Measurements from ENCODE around the gene ZNF644.
"Not testable (repeated sequence)": the region's sequence is repeated elsewhere in the genome, so short reads cannot be mapped to it uniquely, and the experiment has no call there.

ZNF644 gene

DNA sequence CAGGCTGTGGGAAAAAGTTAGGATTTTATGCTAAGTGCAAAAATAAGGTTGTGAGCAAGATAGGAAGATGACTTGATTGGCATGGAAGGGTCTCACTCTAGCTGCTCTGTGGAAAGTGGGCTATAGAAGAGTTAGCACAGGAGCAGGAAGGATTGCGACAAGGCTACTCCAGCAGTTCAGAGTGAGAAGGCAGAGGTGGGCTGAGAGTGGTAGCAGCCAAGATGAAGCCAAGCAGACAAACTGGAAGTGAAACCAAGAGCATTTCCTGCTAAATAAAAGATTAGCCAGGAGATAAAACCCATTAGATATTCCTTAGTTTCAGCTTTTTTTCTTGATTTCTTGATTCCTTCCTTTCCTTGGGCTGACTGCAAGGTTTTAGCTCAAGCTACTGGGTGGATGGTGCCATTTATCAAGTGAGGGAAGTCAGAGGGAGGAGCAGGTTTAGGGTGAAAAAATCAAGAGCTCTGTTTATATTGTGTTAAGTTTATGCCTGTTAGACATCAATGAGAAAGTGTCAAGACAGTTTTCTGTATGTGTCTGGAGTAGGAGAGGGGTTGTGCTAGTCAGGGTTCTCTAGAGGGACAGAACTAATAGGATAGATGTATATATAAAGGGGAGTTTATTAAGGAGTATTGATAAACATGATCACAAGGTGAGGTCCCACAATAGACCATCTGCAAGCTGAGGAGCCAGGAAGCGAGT lies 33.1 kb upstream of the ZNF644 start:
- no peak for TF ChIP-seq CTCF (IDR thresholded peaks at IDR 0.05; ENCODE audit: extremely low read depth, insufficient read depth, missing control alignments)
- in situ Hi-C loops (cut with MboI; ENCODE audit: low pct_unique_long_range_greater_than_20kb, low sequenced_read_pairs, unreplicated experiment): no loop called here
- peak; percentile 32 for DNase-seq (ENCODE audit: low spot score)

GRCh38 chr1:91053630-91054029 lies 31.8 kb upstream of the ZNF644 start:
- DNase-seq (ENCODE audit: low spot score): no peak
- in situ Hi-C loops (cut with MboI; ENCODE audit: low pct_unique_long_range_greater_than_20kb, low sequenced_read_pairs, unreplicated experiment): no loop called here
- no peak for TF ChIP-seq CTCF (IDR thresholded peaks at IDR 0.05; ENCODE audit: extremely low read depth, insufficient read depth, missing control alignments)

DNA sequence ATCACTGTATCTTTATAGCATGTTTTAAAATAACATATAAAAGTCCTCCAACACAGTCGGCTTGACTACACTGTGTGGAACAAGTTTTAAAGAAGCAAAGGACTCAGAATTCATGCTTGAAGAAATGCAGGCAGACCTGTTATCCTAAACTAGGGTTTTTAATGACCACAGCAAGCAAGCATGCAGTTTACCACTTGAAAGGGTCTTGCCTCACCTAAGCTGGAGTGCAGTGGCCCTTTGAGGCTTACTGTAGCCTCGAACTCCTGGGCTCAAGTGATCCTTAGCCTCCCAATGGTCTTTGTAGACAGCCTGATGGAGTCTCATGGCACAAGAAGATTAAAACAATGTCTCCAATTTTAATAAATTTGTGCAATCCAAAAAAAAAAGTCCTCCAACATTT lies 27.7 kb upstream of the ZNF644 start:
- in situ Hi-C loops (cut with MboI; ENCODE audit: low pct_unique_long_range_greater_than_20kb, low sequenced_read_pairs, unreplicated experiment): not testable (repeated sequence)

DNA sequence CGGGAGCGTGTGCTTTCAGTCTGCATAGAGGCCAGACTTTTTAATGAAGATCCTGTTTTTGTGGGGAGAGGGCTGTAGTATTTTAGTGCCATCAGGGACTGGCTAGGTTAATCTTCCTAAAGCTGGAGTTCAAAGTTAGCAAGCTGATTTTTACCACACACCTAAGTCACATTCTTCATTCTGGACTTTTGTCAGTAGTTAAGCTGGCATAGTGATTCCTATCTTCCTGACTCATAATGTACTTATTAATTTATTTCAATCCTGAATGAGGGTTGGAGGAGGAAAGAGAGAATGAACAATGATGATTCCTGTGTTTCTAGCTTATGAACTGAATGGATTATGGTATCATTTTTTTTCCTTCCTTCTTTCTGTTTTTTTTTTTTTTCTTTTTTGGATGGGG lies 24.9 kb upstream of the ZNF644 start:
- in situ Hi-C loops (cut with MboI; ENCODE audit: low pct_unique_long_range_greater_than_20kb, low sequenced_read_pairs, unreplicated experiment): no loop called here
- DNase-seq (ENCODE audit: low spot score): no peak
- no peak for TF ChIP-seq CTCF (IDR thresholded peaks at IDR 0.05; ENCODE audit: extremely low read depth, insufficient read depth, missing control alignments)

More for the DNA sequence above, 27.7 kb upstream of the ZNF644 start:
- DNase-seq (ENCODE audit: low spot score): not testable (repeated sequence)

GRCh38 chr1:91045284-91045683 lies 23.4 kb upstream of the ZNF644 start:
- in situ Hi-C loops (cut with MboI; ENCODE audit: low pct_unique_long_range_greater_than_20kb, low sequenced_read_pairs, unreplicated experiment): no loop called here
- no peak for TF ChIP-seq CTCF (IDR thresholded peaks at IDR 0.05; ENCODE audit: extremely low read depth, insufficient read depth, missing control alignments)
- no peak for DNase-seq (ENCODE audit: low spot score)

- in situ Hi-C loops (cut with MboI; ENCODE audit: low pct_unique_long_range_greater_than_20kb, low sequenced_read_pairs, unreplicated experiment); DNase-seq (ENCODE audit: low spot score): not testable (repeated sequence)
These were observed 22.9 kb upstream of the ZNF644 start for GRCh38 chr1:91044776-91045175.

DNA sequence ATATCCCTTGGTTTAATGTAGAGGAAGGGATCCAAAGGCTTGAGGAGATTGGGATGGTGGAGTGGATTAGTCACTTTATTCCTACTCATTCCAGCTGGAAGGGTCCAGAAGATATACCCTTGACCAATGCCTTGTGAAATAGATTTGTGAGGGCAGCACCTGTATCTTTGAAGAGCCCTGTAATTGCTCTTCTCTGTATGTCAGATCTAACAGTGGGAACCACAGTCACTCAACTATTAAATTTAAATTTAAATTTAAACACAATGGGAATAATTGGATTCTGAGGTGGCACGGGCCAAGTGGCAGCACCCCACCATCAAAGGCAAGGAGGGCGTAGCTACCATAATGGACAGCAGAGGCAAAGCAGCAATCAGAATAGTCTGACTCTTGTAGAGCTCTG lies 20.5 kb upstream of the ZNF644 start:
- DNase-seq (ENCODE audit: low spot score); in situ Hi-C loops (cut with MboI; ENCODE audit: low pct_unique_long_range_greater_than_20kb, low sequenced_read_pairs, unreplicated experiment): not testable (repeated sequence)

DNA sequence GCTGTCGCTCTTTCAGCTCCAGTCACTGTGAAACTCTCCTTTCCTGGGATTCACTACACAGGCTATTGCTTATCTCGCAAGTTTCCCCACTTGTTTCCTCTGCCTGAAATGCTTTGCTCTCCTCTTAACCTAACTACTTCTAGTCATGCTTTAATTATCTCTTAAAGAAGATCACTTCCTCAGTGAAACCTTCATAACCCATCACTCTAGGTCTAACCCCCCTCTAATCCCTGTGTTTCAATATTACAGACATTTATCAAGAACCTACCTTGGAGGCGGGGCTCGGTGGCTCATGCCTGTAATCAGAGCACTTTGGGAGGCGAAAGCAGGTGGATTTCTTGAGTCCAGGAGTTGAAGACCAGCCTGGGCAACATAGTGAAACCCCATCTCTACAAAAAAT lies 16.7 kb upstream of the ZNF644 start:
- in situ Hi-C loops (cut with MboI; ENCODE audit: low pct_unique_long_range_greater_than_20kb, low sequenced_read_pairs, unreplicated experiment): no loop called here
- DNase-seq (ENCODE audit: low spot score): no peak
- no peak for TF ChIP-seq CTCF (IDR thresholded peaks at IDR 0.05; ENCODE audit: extremely low read depth, insufficient read depth, missing control alignments)
